ENCODE measurements around the gene TLE6.

- TF ChIP-seq CTCF (IDR thresholded peaks at IDR 0.05) (no peak), POLR2A (IDR thresholded peaks at IDR 0.05) (no peak)
These were observed 17.3 kb downstream of the TLE6 start for GRCh38 chr19:2994588-2995131.

Data from lower leg skin (tissue), 3 donors.